HepG2 (cell line): ENCODE results near the gene ESYT2. TPM values are rescaled to one million over a fixed set of nuclear protein-coding genes. Genes with fewer than 3 reads are reported as not detected.

ENCODE experiments used
- DRAP1 ChIP-seq: IDR thresholded peaks from 2 replicates; pipeline ENCODE4 v1.6.1; 2016; ENCODE audit warnings: missing genetic modification reagents, missing compliant biosample characterization
- ESRRA ChIP-seq: sonication (generic); formaldehyde crosslinking; IDR thresholded peaks from 2 replicates; pipeline ENCODE4 v1.5.1; 2020; ENCODE audit warnings: mild to moderate bottlenecking, low read depth, missing genetic modification reagents
- GATA4 ChIP-seq: sonication (generic); IDR thresholded peaks from 2 replicates; pipeline ENCODE4 v1.6.1; 2016; ENCODE audit warnings: antibody characterized with exemption, low read depth, borderline replicate concordance
- GLI4 ChIP-seq: sonication (generic); formaldehyde crosslinking; IDR thresholded peaks from 2 replicates; pipeline ENCODE4 v1.5.1; 2020; ENCODE audit warnings: missing genetic modification reagents, mild to moderate bottlenecking, moderate library complexity, borderline replicate concordance
- MAZ ChIP-seq, 2 experiments: sonication (generic) in 1 of 2; formaldehyde crosslinking in 1 of 2; IDR thresholded peaks; 2 replicates each; pipeline versions ENCODE4 v1.5.0 to v1.6.1; 2012 to 2020; ENCODE audit warnings: low read depth in 2 of 2, mild to moderate bottlenecking in 2 of 2, borderline replicate concordance in 1 of 2, improper control_type of control experiment in 1 of 2, low read length in 1 of 2, missing genetic modification reagents in 1 of 2, moderate library complexity in 1 of 2
- MXD4 ChIP-seq: IDR thresholded peaks from 2 replicates; pipeline ENCODE4 v1.6.1; 2016; ENCODE audit warnings: mild to moderate bottlenecking, missing biosample characterization, missing genetic modification reagents
- PHB2 ChIP-seq: fragments of 450-650 bp; IDR thresholded peaks from 2 replicates; pipeline ENCODE4 v1.6.1; 2018; ENCODE audit not compliant: partially characterized antibody
- POLR2G ChIP-seq: fragments of 200-400 bp; formaldehyde crosslinking; IDR thresholded peaks from 2 replicates; pipeline ENCODE4 v1.6.1; 2018; ENCODE audit warnings: mild to moderate bottlenecking, low read depth, low read length, moderate library complexity
- RORA ChIP-seq: sonication (generic); formaldehyde crosslinking; IDR thresholded peaks from 2 replicates; pipeline ENCODE4 v1.5.0; 2020; ENCODE audit warnings: mild to moderate bottlenecking, missing genetic modification reagents, moderate library complexity
- SAFB2 ChIP-seq: sonication (generic); formaldehyde crosslinking; IDR thresholded peaks from 2 replicates; pipeline ENCODE4 v1.5.1; 2020; ENCODE audit warnings: missing genetic modification reagents, low read depth, mild to moderate bottlenecking, borderline replicate concordance
- STAT6 ChIP-seq: sonication (generic); formaldehyde crosslinking; IDR thresholded peaks from 2 replicates; pipeline ENCODE4 v1.4.0; 2020; ENCODE audit warnings: missing genetic modification reagents, mild to moderate bottlenecking, borderline replicate concordance
- TRIM24 ChIP-seq: sonication (generic); formaldehyde crosslinking; IDR thresholded peaks from 2 replicates; pipeline ENCODE4 v1.8.0; 2022; ENCODE audit warnings: mild to moderate bottlenecking, missing genetic modification reagents
- ZNF101 ChIP-seq: sonication (generic); formaldehyde crosslinking; IDR thresholded peaks from 2 replicates; pipeline ENCODE4 v1.4.0; 2020; ENCODE audit warnings: mild to moderate bottlenecking, low read depth, missing genetic modification reagents, borderline replicate concordance
- ZNF232 ChIP-seq: sonication (generic); formaldehyde crosslinking; IDR thresholded peaks from 2 replicates; pipeline ENCODE4 v1.4.0; 2020; ENCODE audit warnings: missing genetic modification reagents, borderline replicate concordance
- ZNF296 ChIP-seq: sonication (generic); formaldehyde crosslinking; conservative IDR thresholded peaks from 2 replicates; pipeline ENCODE4 v1.5.0; 2020; ENCODE audit warnings: mild to moderate bottlenecking, missing genetic modification reagents
- ZNF331 ChIP-seq: sonication (generic); formaldehyde crosslinking; IDR thresholded peaks from 2 replicates; pipeline ENCODE4 v1.4.0; 2020; ENCODE audit warnings: missing genetic modification reagents
- ZNF33B ChIP-seq: sonication (generic); formaldehyde crosslinking; IDR thresholded peaks from 2 replicates; pipeline ENCODE4 v1.5.1; 2020; ENCODE audit warnings: mild to moderate bottlenecking, missing genetic modification reagents
- ZNF34 ChIP-seq: sonication (generic); formaldehyde crosslinking; IDR thresholded peaks from 2 replicates; pipeline ENCODE4 v1.4.0; 2020; ENCODE audit warnings: mild to moderate bottlenecking, missing genetic modification reagents, borderline replicate concordance
- ZNF501 ChIP-seq: sonication (generic); formaldehyde crosslinking; IDR thresholded peaks from 2 replicates; pipeline ENCODE4 v1.5.1; 2020; ENCODE audit warnings: mild to moderate bottlenecking, moderate library complexity, missing genetic modification reagents
- ZNF660 ChIP-seq: sonication (generic); formaldehyde crosslinking; IDR thresholded peaks from 2 replicates; pipeline ENCODE4 v1.5.1; 2020; ENCODE audit warnings: mild to moderate bottlenecking, low read depth, missing genetic modification reagents, borderline replicate concordance
- ZNF724P ChIP-seq: sonication (generic); formaldehyde crosslinking; IDR thresholded peaks from 2 replicates; pipeline ENCODE4 v1.8.0; 2022; ENCODE audit warnings: missing genetic modification reagents, borderline replicate concordance
- ZNF75D ChIP-seq: sonication (generic); formaldehyde crosslinking; IDR thresholded peaks from 2 replicates; pipeline ENCODE4 v1.8.1; 2023; ENCODE audit warnings: missing genetic modification reagents, mild to moderate bottlenecking, borderline replicate concordance
- polyA plus RNA-seq, 8 experiments: library from polyadenylated mRNA; depleted of rRNA in 3 of 8; stranded (reverse) in 7 of 8; unstranded in 1 of 8; fragments of >200 nt; fragmentation: Illumina TruSeq in 4 of 8; extraction: Trizol in 4 of 8; gene quantifications; 2 replicates each; pipeline versions ENCODE4 v1.2.1 to v1.2.3, GENCODE V29; 2011 to 2016; ENCODE audit warnings: low read depth in 4 of 8, missing spikeins in 1 of 8, mixed read lengths in 1 of 8; ENCODE audit not compliant: insufficient read depth in 1 of 8
- total RNA-seq, 5 experiments: library from RNA; depleted of rRNA; stranded (reverse); fragments of >200 nt; fragmentation: Illumina TruSeq; extraction: Trizol; gene quantifications; 2 replicates each; pipeline ENCODE4 v1.2.3, GENCODE V29; 2016; ENCODE audit warnings: low read depth in 1 of 5
- TF ChIP-seq, protein P1 (sequence below): sonication (generic); formaldehyde crosslinking; IDR thresholded peaks from 2 replicates; pipeline ENCODE4 v1.4.0; 2020; ENCODE audit warnings: mild to moderate bottlenecking, missing genetic modification reagents

The ESYT2 gene
- total and polyA plus RNA-seq, 2 of the 13 experiments (the other 11 are each of a cell fraction or from before 2014, with no cell fraction given) = 28.5 to 37.3 TPM

GRCh38 chr7:158829342-158830210 is at the start of gene ESYT2 (continued):
- TF ChIP-seq ZNF232 (peak; percentile 89; the same call in 1 of the 2 replicates), POLR2G (peak; percentile 92), STAT6 (peak; percentile 59; the same call in 1 of the 2 replicates), ZNF33B (CRISPR knock-in tag) (peak; percentile 90; the same call in 1 of the 2 replicates), ZNF724P (CRISPR knock-in tag) (peak; percentile 89; the same call in 1 of the 2 replicates), ZNF331 (CRISPR knock-in tag) (peak; percentile 41; the same call in 1 of the 2 replicates), ZNF101 (CRISPR knock-in tag) (no peak; the same call in 1 of the 2 replicates), ZNF501 (peak; percentile 95), MAZ (IDR thresholded peaks at IDR 0.05; ENCODE audit: borderline replicate concordance, low read depth, low read length) (peak; percentile 90), MAZ (CRISPR knock-in tag; IDR thresholded peaks at IDR 0.05; ENCODE audit: low read depth) (peak; percentile 96), PHB2 (no peak), ZNF660 (CRISPR knock-in tag) (no peak), DRAP1 (CRISPR knock-in tag) (peak; percentile 73), ESRRA (CRISPR knock-in tag) (peak; percentile 70; the same call in 1 of the 2 replicates), ZNF75D (no peak), MXD4 (CRISPR knock-in tag) (peak; percentile 78), SAFB2 (CRISPR knock-in tag) (peak; percentile 79), RORA (no peak; the same call in 1 of the 2 replicates), ZNF34 (no peak), GLI4 (CRISPR knock-in tag) (peak; percentile 83), ZNF296 (CRISPR knock-in tag) (no peak), TRIM24 (CRISPR knock-in tag) (no peak), GATA4 (0 out of 2 replicates have a peak, but pooled peaks have one; percentile 24)
- TF ChIP-seq, protein P1, sequence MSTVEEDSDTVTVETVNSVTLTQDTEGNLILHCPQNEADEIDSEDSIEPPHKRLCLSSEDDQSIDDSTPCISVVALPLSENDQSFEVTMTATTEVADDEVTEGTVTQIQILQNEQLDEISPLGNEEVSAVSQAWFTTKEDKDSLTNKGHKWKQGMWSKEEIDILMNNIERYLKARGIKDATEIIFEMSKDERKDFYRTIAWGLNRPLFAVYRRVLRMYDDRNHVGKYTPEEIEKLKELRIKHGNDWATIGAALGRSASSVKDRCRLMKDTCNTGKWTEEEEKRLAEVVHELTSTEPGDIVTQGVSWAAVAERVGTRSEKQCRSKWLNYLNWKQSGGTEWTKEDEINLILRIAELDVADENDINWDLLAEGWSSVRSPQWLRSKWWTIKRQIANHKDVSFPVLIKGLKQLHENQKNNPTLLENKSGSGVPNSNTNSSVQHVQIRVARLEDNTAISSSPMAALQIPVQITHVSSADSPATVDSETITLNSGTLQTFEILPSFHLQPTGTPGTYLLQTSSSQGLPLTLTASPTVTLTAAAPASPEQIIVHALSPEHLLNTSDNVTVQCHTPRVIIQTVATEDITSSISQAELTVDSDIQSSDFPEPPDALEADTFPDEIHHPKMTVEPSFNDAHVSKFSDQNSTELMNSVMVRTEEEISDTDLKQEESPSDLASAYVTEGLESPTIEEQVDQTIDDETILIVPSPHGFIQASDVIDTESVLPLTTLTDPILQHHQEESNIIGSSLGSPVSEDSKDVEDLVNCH (CRISPR knock-in tag) = 0 out of 2 replicates have a peak, but pooled peaks have one; percentile 52
